HUES6 (cell line): ENCODE results near the gene ELOVL1.

Source experiments
- H3K27ac ChIP-seq: 2 replicates; pipeline ENCODE4 v1.7.0; 2013; ENCODE audit warnings: low read depth, mild to moderate bottlenecking, low read length, inconsistent platforms
- H3K27me3 ChIP-seq: 2 replicates; pipeline ENCODE4 v1.6.1; 2013; ENCODE audit warnings: low read length; ENCODE audit not compliant: control insufficient read depth, insufficient read depth
- H3K36me3 ChIP-seq: 2 replicates; pipeline ENCODE4 v1.6.1; 2013; ENCODE audit warnings: low read length; ENCODE audit not compliant: control insufficient read depth, insufficient read depth
- H3K4me1 ChIP-seq: 2 replicates; pipeline ENCODE4 v1.6.1; 2013; ENCODE audit warnings: low read length; ENCODE audit not compliant: control insufficient read depth, insufficient read depth
- H3K4me3 ChIP-seq: 2 replicates; pipeline ENCODE4 v1.5.1; 2013; ENCODE audit warnings: low read depth, low read length
- H3K9ac ChIP-seq: one replicate; pipeline ENCODE4 v1.6.1; 2013; ENCODE audit warnings: mild to moderate bottlenecking, low read length
- H3K9me3 ChIP-seq: 2 replicates; pipeline ENCODE4 v1.6.1; 2013; ENCODE audit warnings: low read depth, low read length; ENCODE audit not compliant: control insufficient read depth, insufficient read depth

ELOVL1 gene

GRCh38 chr1:43354471-43354870, 13.3 kb downstream of the ELOVL1 start:
- Histone ChIP-seq H3K4me1 (peaks cover 10% of the 10 kb centered on the region), H3K36me3 (peaks cover 3% of the 10 kb centered on the region; the same call in 1 of the 2 replicates), H3K9ac (no peak overlapping the region), H3K9me3 (no peaks in the 10 kb centered on the region), H3K27me3 (no peaks in the 10 kb centered on the region), H3K27ac (no peak overlapping the region), H3K4me3 (no peak overlapping the region)

GRCh38 chr1:43352881-43353280, 14.9 kb downstream of the ELOVL1 start:
- H3K9me3 ChIP-seq = no peaks in the 10 kb centered on the region
- no peaks in the 10 kb centered on the region for H3K36me3 ChIP-seq

GRCh38 chr1:43352351-43352705, 15.5 kb downstream of the ELOVL1 start:
- Histone ChIP-seq H3K9ac (no peak overlapping the region), H3K27ac (no peak overlapping the region), H3K4me1 (peaks cover 17% of the 10 kb centered on the region), H3K9me3 (no peaks in the 10 kb centered on the region), H3K27me3 (peaks cover 4% of the 10 kb centered on the region; the same call in 1 of the 2 replicates), H3K4me3 (no peak overlapping the region), H3K36me3 (no peaks in the 10 kb centered on the region)

More at GRCh38 chr1:43352881-43353280, 14.9 kb downstream of the ELOVL1 start:
- H3K9ac ChIP-seq = no peak overlapping the region
- peaks cover 16% of the 10 kb centered on the region for H3K4me1 ChIP-seq
- no peak overlapping the region for H3K27ac ChIP-seq
- no peak overlapping the region for H3K4me3 ChIP-seq
- H3K27me3 ChIP-seq = peaks cover 2% of the 10 kb centered on the region; the same call in 1 of the 2 replicates

DNA sequence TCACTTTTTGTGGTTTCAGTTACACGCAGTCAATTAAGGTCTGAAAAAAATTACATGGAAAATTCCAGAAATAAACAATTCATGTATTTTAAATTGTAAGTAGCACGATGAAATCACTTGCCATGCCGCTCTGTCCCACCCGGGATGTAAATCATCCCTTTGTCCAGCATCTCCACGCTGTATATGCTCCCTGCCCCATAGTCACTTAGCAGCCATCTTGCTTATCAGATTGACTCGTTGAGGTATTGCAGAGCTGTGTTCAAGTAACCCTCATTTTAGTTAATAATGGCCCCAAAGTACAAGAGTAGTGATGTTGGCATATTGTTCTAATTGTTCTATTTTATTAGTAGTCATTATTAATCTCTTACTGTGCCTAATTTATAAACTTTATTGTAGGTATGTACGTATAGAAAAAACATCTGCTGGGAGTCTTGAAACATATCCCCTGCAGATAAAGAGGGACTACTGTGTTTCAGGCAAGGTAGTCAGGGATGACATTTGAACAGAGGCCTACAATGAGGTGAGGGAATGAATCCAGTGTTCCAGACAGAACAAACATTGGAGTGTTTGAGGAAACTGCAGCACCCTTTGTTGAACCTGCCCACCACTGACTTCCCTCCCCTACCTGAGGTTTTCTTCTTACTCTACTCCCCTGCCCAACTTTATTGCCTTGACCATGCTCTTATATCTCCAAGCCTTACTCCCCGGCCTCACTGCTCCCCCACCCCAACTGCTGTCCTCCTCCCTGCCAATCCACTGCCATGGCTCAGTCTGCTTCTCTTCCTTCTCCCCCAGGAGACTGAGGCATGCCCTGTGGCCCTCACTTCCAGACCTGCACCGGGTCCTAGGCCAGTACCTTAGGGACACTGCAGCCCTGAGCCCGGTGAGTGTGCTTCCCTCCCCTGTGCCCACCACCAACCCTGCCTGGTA, 16.1 kb downstream of the ELOVL1 start:
- Histone ChIP-seq H3K4me1 (peaks cover 17% of the 10 kb centered on the region), H3K27ac (no peak overlapping the region), H3K4me3 (no peak overlapping the region), H3K9me3 (no peaks in the 10 kb centered on the region), H3K27me3 (peaks cover 4% of the 10 kb centered on the region; the same call in 1 of the 2 replicates), H3K36me3 (no peaks in the 10 kb centered on the region), H3K9ac (no peak overlapping the region)

DNA sequence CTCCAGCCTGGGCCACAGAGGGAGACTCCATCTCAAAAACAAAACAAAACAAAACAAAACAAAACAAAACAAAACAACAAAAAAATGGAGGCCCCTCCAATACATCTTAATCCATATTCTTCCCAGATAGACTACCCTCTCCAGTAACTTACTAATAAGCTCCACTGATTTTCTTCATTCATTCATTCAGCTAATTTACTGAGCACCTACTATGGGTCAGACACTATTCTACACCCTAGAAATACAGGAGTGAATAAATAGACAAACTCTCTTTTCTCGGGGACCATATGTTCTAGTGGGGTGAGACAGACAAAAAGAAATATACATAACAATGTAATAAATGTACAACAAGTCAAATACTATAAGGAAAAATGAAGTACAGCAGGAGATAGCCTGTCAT, 16.8 kb downstream of the ELOVL1 start:
- Histone ChIP-seq H3K9ac (no peak overlapping the region), H3K9me3 (no peaks in the 10 kb centered on the region), H3K27ac (no peak overlapping the region), H3K36me3 (no peaks in the 10 kb centered on the region), H3K4me3 (no peak overlapping the region), H3K27me3 (peaks cover 4% of the 10 kb centered on the region; the same call in 1 of the 2 replicates), H3K4me1 (peaks cover 22% of the 10 kb centered on the region)

GRCh38 chr1:43349594-43350306, 18.1 kb downstream of the ELOVL1 start:
- Histone ChIP-seq H3K9ac (peak overlapping the region; percentile 89), H3K27me3 (peaks cover 4% of the 10 kb centered on the region; the same call in 1 of the 2 replicates), H3K4me3 (peak overlapping the region; percentile 87), H3K27ac (peak overlapping the region; percentile 89; the same call in 1 of the 2 replicates), H3K36me3 (no peaks in the 10 kb centered on the region), H3K9me3 (no peaks in the 10 kb centered on the region), H3K4me1 (peaks cover 22% of the 10 kb centered on the region)

GRCh38 chr1:43348809-43349593, 18.8 kb downstream of the ELOVL1 start:
- Histone ChIP-seq H3K27ac (peak overlapping the region; percentile 89), H3K9ac (peak overlapping the region; percentile 89), H3K4me1 (peaks cover 24% of the 10 kb centered on the region), H3K4me3 (peak overlapping the region; percentile 87), H3K27me3 (peaks cover 4% of the 10 kb centered on the region; the same call in 1 of the 2 replicates), H3K36me3 (no peaks in the 10 kb centered on the region), H3K9me3 (no peaks in the 10 kb centered on the region)

GRCh38 chr1:43348343-43348808, 19.4 kb downstream of the ELOVL1 start:
- Histone ChIP-seq H3K36me3 (no peaks in the 10 kb centered on the region), H3K9ac (peak overlapping the region; percentile 69), H3K9me3 (no peaks in the 10 kb centered on the region), H3K27me3 (peaks cover 4% of the 10 kb centered on the region; the same call in 1 of the 2 replicates), H3K4me1 (peaks cover 25% of the 10 kb centered on the region), H3K27ac (peak overlapping the region; percentile 57), H3K4me3 (peak overlapping the region; percentile 87)

DNA sequence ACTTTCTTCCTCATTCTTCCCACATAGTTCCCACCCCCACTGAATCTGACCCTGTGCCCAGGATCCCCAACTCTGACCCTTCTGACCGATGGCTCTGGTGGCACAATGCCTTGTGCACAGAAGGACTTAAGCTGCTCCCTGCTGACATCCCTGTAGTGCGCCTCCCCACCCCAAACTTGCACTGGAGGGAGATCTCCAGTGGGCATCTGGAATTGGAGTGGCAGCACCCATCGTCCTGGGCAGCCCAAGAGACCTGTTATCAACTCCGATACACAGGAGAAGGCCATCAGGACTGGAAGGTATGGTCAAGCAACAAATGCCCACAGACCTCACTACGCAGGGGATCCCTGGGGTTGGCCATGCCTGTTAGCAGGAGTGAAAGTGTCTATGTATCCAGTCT, 21.2 kb downstream of the ELOVL1 start:
- no peak overlapping the region for H3K4me3 ChIP-seq
- H3K9ac ChIP-seq = no peak overlapping the region
- peaks cover 4% of the 10 kb centered on the region; the same call in 1 of the 2 replicates for H3K27me3 ChIP-seq
- H3K36me3 ChIP-seq = no peaks in the 10 kb centered on the region
- no peaks in the 10 kb centered on the region for H3K9me3 ChIP-seq
- peaks cover 25% of the 10 kb centered on the region for H3K4me1 ChIP-seq
- H3K27ac ChIP-seq = no peak overlapping the region

DNA sequence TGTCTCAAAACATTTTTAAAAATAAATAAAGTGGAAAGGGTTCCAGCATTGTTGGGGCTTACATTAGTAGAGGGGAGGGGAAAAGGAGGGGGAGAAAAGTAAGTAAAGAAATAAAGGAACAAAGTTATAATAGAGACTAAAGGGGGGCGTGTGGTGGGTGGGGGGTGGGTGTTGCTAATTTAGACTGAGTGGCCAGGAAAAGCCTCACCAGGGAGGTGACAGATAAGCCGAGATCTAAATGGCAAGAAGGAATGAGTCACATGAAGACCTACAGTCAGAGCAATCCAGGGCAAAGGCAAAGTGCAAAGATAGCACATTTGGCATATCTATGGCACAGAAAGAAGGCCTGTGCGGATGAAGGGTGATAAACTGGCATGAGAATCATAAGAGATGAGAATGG, 22.7 kb downstream of the ELOVL1 start:
- peaks cover 21% of the 10 kb centered on the region for H3K4me1 ChIP-seq
- no peak overlapping the region for H3K27ac ChIP-seq
- no peaks in the 10 kb centered on the region for H3K36me3 ChIP-seq
- H3K9ac ChIP-seq = no peak overlapping the region
- H3K27me3 ChIP-seq = peaks cover 4% of the 10 kb centered on the region; the same call in 1 of the 2 replicates
- no peak overlapping the region for H3K4me3 ChIP-seq
- no peaks in the 10 kb centered on the region for H3K9me3 ChIP-seq
